ENCODE measurements around the gene SNCA. TPM values are rescaled to one million over a fixed set of nuclear protein-coding genes. Genes with fewer than 3 reads are reported as not detected.

The SNCA gene
- total and polyA plus RNA-seq, 2 of the 8 experiments (the other 6 are each of a cell fraction or from before 2014, with no cell fraction given) = 8.5 to 16.8 TPM

DNA sequence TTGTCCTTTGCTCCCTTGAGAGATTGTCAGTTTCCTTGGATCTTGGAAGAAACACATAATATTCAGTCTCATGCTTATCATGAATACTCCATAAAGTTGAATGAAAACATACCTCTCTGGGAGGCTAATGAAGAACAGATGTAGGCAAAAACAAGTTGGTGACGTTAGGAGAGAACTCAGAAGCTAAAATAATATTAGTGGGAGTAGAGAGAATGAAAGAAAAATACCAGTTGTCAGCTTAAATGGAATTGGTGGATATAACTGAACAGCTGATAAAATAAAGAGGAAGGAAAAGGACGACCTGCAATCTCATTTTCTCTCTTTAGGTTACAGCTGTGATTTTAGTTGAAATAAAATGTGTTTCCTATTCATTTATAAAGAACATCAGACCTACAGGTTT is 124.8 kb downstream of the SNCA start:
- no peak for FAIRE-seq
- Histone ChIP-seq H4K91ac (replicated peaks; ENCODE audit: insufficient read length, low read length) (no peak overlapping the region), H3K79me1 (ENCODE audit: low read depth, low read length) (no peaks in the 10 kb centered on the region; the same call in 1 of the 2 replicates), H3K23ac (ENCODE audit: insufficient read length) (no peak overlapping the region), H3K4me3 (ENCODE audit: extremely low read depth in 1 of 4, insufficient read depth in 2 of 4, low read depth in 3 of 4, low read length in 4 of 4) (no peak overlapping the region), H3K36me3 (ENCODE audit: control insufficient read depth in 2 of 4, insufficient read depth in 4 of 4, low read length in 3 of 4) (no peaks in the 10 kb centered on the region), H3K4me1 (replicated peaks in 1 of 4; ENCODE audit: control insufficient read depth in 3 of 4, insufficient read depth in 4 of 4, low read length in 3 of 4) (peaks cover 0 to 5% (median 4%) of the 10 kb centered on the region in 4 experiments; a peak in 3 of 7 replicates), H3K18ac (ENCODE audit: extremely low read depth, low read length) (no peak overlapping the region), H3K27me3 (replicated peaks in 1 of 4; ENCODE audit: control insufficient read depth in 3 of 4, extremely low read depth in 1 of 4, insufficient read depth in 3 of 4, low read length in 3 of 4) (no peaks in the 10 kb centered on the region), H3K4ac (replicated peaks; ENCODE audit: insufficient read length, low read depth, low read length) (no peak overlapping the region), H3K23me2 (ENCODE audit: low read depth, low read length) (no peaks in the 10 kb centered on the region), H2BK120ac (replicated peaks; ENCODE audit: low read depth, low read length) (no peak overlapping the region), H3K4me2 (ENCODE audit: insufficient read depth in 1 of 2, low read depth in 2 of 2, low read length in 2 of 2) (no peak overlapping the region), H2BK15ac (ENCODE audit: low read length) (no peak overlapping the region), H2AFZ (ENCODE audit: low read length) (no peak overlapping the region), H3K79me2 (ENCODE audit: control insufficient read depth in 1 of 2, insufficient read depth in 2 of 2, low read length in 2 of 2) (no peaks in the 10 kb centered on the region), H4K5ac (ENCODE audit: insufficient read length, low read depth, low read length) (no peak overlapping the region), H3K9ac (replicated peaks in 1 of 4; ENCODE audit: extremely low read depth in 1 of 4, low read depth in 3 of 4, low read length in 3 of 4) (no peak overlapping the region), H3K14ac (ENCODE audit: insufficient read length) (no peak overlapping the region), H2AK5ac (ENCODE audit: low read depth, low read length) (no peak overlapping the region), H3K56ac (replicated peaks; ENCODE audit: insufficient read length, low read depth, low read length) (no peak overlapping the region), H2BK20ac (ENCODE audit: low read length) (no peak overlapping the region), H2BK12ac (ENCODE audit: low read depth, low read length) (no peak overlapping the region), H2BK5ac (ENCODE audit: low read depth, low read length) (no peak overlapping the region), H3K27ac (ENCODE audit: low read depth, low read length) (no peak overlapping the region), H4K20me1 (replicated peaks in 1 of 2; ENCODE audit: control insufficient read depth in 1 of 2, insufficient read depth in 2 of 2, low read length in 2 of 2) (no peaks in the 10 kb centered on the region), H4K8ac (ENCODE audit: extremely low read depth, insufficient read depth, low read length) (no peak overlapping the region), H3K9me3 (ENCODE audit: insufficient read depth in 2 of 2, low read depth in 1 of 2, low read length in 1 of 2) (no peaks in the 10 kb centered on the region)
- ChIA-PET CTCF (ENCODE audit: partially characterized antibody) (interaction anchor here (1.0 kb wide), 1 partner anchor 11 kb away, joined by 3 read pairs; no protein-coding TSS in a partner anchor), POLR2A (ENCODE audit: partially characterized antibody) (no interaction called here)
- DNase-seq (ENCODE audit: low read depth in 1 of 2, low spot score in 2 of 2) = no peak
- WGBS, 2 experiments (ENCODE audit: extremely low coverage in 1 of 2, insufficient coverage in 1 of 2, insufficient read length in 1 of 2, insufficient replicate concordance in 2 of 2, low coverage in 1 of 2, low lambda C conversion rate in 2 of 2, missing lambda C conversion rate in 1 of 2) = 77% methylated on average over 2 of the region's 2 CpGs; no CpG with 5 or more reads in 1 of the 2 experiments
